ENCODE results near the gene ADAMTSL1.

DNA sequence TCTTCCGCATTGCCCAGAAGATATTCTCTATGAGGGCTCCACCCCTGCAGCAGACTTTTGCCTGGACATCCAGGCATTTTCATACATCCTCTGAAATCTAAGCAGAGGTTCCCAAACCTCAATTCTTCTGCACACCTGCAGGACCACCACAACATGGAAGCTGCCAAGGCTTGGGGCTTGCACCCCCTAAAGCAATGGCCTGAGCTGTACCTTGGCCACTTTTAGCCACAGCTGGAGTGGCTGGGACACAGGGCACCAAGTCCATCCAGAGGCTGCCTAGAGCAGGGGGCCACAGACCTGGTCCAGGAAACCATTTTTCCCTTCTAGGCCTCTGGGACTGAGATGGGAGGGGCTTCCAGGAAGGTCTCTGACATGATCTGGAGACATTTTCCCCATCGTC is 60.7 kb downstream of the ADAMTSL1 start:
- TF ChIP-seq, protein P1, sequence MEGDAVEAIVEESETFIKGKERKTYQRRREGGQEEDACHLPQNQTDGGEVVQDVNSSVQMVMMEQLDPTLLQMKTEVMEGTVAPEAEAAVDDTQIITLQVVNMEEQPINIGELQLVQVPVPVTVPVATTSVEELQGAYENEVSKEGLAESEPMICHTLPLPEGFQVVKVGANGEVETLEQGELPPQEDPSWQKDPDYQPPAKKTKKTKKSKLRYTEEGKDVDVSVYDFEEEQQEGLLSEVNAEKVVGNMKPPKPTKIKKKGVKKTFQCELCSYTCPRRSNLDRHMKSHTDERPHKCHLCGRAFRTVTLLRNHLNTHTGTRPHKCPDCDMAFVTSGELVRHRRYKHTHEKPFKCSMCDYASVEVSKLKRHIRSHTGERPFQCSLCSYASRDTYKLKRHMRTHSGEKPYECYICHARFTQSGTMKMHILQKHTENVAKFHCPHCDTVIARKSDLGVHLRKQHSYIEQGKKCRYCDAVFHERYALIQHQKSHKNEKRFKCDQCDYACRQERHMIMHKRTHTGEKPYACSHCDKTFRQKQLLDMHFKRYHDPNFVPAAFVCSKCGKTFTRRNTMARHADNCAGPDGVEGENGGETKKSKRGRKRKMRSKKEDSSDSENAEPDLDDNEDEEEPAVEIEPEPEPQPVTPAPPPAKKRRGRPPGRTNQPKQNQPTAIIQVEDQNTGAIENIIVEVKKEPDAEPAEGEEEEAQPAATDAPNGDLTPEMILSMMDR (IDR thresholded peaks at IDR 0.05) = no peak
- TF ChIP-seq POLR2A (IDR thresholded peaks at IDR 0.05) = no peak

Measured in transverse colon (tissue), 3 donors.